HG03064 (cell line): ENCODE measurements around the gene FOXP2.
"Not testable (repeated sequence)": the region's sequence is repeated elsewhere in the genome, so short reads cannot be mapped to it uniquely, and the experiment has no call there.

Experiments
- ATAC-seq: cut with Tn5 transposase; IDR thresholded peaks from one replicate; pipeline ENCODE4 v1.9.1; 2021; ENCODE audit warnings: low read depth; ENCODE audit not compliant: unreplicated experiment

FOXP2 gene

DNA sequence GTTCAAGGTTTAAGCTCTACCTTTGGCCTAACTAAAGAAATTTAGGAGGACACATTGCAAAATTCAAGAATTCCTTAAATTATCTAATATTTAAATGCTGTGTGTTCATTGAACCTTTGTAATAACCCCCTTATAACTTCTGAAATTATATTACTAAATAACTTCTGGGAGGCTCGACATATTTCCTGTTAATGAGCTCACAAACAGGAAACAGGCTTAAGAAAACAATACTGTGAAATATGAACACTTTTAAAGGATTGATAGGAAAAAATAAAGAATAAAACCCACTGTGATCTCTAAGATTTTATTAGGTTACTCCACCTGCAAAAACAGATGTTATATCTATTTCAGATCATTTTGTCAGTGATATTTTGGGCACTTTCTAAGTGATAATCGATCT is 74.1 kb downstream of the FOXP2 start:
- ATAC-seq = no peak

DNA sequence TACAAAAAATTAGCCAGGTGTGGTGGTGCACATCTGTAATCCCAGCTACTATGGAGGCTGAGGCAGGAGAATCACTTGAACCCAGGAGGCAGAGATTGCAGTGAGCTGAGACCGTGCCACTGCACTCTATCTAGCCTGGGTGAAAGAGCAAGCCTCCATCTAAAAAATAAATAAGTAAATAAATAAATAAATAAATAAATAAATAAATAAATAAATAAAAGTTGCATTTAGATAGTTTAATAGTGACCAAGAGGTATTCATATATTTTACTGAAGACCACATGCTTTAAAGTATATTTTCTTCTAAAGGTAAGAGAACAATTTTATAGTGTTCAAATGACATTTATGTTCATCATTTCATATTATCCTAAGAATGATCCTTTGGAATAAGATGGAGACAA is 82.9 kb downstream of the FOXP2 start:
- ATAC-seq = not testable (repeated sequence)

DNA sequence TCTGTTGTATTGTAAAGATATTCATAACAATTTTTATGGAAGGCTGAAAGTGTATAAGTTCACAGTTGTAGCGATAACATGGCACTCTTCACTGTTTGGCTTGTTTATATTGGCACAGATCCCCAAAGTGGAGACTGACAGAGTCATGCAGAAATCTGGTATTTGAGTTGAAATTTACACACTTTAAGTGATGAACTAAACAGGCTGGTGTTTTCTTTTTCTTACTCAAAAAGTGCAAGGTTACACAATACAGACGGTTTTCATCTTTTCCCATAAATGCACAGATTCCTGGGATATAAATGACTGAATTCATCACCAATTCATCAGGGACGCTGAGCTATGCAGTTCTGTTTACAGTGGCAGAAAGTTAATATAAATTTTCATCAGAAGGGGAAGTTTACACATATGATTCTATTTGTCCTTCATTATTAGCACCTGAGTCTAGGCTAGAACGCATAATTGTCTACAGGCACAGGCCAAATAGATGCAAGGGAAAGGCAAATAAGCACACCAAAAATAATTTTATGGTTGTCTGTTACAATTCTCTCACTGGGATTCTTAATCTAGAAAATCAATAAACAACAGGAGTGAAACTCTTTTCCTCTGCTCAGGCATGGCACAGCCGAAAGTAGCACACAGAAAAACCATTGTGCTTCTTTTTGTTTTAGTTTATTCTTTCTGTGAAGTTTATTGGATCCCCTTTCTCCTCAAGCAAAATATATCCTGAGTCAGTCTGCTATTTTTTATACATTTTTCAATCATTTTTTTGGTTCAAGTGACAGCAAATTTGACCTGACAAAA is 88.0 kb downstream of the FOXP2 start:
- ATAC-seq = no peak

DNA sequence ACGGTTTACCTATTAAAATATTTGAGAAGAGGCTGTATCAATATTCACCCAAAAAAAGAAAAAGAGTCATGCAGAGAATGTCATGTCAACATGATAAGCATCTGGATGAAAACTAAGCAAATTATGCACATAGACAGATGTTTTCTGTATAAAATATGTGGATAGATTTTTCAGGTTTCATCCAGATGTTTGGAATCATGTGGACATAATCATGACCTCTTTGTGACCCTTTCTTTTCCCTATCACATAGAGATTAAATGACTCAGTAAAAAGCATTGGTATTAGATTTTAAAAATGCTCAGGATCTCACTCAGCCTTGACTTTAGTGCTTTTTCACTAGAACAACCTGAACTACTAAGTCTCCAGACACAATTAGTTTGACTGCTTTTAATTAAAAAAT is 90.0 kb downstream of the FOXP2 start:
- no peak for ATAC-seq

DNA sequence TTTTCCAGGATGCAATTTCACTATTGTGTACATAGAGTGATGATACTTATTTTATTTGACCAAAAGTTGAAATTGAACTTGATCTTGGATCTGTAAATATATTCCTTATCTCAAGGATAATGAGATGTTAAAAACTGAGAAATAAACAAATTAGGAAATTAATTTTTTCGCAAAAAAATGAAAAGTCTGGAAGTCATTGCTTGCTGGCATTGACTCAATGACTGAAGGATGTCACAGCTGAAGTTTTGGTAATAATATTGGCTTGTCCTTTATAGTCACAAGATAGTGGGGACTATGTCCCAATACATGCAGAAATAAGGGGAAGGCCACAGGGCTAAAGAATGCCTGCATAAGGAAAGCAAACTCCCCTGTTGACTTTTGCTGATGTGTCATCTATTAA is 92.8 kb downstream of the FOXP2 start:
- no peak for ATAC-seq

DNA sequence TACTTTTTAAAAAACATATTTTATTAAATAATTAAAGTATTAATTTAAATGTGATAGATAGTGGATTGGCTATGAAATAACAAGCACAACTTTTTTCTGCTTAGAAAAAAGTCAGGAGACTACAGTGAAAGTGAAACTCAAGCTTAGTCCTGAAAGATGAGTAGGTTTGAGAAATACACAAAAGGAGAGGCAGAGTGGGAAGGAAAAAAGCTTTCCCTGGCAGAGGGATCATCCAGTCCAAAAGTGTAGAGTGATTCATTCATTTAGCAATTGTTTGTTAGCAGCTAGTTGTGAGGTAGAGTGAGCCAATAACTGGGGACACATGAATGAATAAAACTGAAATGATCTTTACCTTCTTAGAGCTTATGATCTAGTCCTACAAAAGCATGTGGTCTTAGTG is 93.5 kb downstream of the FOXP2 start:
- no peak for ATAC-seq

DNA sequence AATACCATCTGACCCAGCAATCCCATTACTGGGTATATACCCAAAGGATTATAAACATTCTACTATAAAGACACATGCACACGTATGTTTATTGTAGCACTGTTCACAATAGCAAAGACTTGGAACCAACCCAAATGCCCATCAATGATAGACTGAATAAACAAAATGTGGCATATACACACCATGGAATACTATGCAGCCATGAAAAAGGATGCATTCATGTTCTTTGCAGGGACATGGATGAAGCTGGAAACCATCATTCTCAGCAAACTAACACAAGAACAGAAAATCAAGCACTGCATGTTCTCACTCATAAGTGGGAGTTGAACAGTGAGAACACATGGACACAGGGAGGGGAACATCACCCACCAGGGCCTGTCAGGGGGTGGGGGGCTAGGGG is 96.2 kb downstream of the FOXP2 start:
- not testable (repeated sequence) for ATAC-seq

DNA sequence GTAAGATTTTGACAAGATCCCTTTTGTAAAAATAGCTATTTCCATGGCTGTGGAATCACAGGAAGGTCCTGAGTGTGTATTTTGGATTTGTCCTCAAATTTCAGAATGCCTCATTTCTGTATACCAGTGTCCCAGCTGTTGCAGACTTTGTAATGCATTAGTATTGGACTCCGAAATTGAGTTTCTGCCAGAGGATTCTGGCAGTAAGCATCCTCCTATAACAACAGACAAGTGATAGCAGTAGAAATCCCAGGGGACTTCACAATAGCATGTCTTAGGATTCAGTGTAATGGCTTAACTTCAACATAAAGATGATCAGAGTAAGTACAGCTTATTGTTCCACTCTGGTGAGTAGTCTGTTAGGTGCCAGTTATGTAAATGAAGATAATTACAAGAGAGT is 104.6 kb downstream of the FOXP2 start:
- no peak for ATAC-seq

DNA sequence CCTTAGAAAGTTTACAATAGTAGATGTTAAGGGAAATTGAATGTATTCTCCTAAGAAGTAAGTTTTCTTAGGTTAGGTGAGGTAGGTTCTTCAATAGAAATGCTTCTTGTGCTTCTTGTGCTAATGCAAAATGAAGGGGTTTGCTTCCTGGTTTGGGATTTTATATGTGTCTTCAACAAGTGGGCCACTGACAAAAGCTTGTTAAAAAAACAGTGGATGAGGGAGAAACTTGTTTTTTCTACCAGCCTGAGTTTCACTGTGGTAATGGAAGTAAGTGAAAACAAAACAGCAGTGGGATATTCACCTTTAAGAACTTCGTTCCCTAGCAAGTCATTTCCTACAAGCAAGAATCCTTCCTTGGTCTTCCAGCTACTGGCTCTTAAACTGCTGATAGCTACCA is 107.5 kb downstream of the FOXP2 start:
- no peak for ATAC-seq

DNA sequence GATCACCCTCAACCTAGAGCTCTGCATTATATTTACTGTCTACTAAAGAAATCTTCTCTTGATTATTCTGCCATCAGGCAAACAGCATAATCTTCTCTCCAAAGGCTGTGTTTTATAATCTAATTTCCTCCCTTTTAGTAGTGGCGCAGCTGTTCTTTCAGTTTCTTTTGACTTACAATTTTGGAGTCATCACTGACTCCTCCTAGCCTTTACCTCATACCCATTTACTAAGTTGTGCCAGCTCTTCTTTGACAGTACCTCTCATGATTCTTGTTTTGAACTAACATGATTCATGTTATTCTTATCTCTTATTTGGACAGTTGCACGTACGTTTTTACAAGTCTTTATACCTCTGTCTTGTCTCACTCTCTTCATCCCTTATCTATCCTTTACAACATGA is 113.0 kb downstream of the FOXP2 start:
- ATAC-seq = no peak

DNA sequence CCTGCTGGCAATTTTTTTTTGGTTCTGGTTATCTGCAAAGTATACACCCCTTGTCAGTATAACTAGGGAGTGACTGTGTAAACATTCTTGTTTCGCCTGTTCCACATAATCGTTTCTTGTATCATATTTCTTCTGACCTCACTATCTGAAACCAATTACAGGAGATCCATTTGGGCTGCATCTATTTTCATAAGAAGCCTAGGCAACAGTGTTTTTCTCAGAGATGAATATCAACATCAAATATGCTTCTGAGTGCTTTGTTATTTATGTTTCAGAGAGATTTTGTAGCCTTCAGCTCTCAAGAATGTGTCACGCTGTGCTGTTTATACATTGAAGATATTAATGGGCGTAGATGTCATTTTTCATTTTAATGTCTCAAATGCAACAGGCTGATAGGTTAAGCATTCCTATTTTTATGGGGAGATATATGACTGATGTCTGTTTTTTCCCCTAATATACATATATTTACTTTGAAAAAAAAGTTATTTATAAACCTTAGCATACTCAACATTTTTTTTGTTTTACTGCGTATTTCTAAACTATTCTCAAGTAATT is 115.5 kb downstream of the FOXP2 start:
- ATAC-seq = no peak

DNA sequence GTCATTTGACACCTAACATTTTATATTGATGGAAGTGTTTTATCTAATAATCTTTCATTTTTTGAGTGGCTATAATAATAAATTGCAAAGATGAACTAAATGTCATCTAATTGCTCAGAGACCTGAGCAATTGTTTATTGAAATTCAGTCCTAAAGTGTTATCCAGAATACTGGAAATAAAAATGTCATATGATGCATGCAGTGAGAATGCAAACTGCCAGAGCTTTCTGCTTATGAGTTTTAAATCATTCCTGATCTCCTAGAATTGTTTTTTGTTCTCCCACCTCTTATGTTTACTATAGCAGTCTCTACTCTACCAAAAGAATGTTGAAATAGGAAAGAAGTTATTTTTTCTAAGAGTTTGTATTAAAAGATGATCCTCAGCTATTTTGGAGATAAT is 116.7 kb downstream of the FOXP2 start:
- ATAC-seq = no peak

DNA sequence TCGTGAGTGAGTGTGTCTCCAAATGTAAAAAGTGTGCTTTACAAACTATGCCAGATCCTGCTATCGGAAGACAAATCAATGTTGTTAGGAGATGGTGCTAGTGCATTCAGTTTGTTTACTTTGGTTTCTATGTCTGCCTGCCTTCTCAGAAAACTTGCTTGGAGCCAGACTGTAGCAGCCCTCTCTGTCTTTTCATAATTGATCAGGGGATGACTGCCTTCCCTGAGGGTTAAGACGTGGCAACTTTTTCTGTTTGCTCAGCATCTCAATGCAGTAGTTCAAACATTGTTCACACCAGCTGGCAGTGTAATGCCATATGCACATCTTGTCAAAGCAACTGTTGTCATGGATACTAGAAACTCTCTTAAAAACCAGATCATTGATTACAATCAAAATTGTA is 118.5 kb downstream of the FOXP2 start:
- no peak for ATAC-seq

DNA sequence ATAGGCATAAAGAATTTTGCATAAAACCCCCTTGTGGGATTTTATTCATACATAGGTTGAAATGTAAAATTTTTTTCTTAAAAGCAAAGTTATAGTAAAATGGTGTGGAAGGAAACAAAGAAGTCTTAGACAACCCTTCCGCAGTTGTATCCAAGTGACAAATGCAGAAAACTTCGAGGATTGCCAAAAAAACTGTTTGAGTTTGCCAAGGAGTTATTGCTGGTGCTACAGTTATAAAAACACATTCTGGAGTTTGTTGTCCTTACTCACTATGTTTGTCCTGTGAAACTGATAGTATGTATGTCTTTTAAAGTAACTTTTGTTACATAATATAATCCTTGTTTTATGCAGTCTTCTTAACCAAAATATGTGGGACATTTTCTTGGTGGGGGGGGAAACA is 120.3 kb downstream of the FOXP2 start:
- ATAC-seq = no peak

DNA sequence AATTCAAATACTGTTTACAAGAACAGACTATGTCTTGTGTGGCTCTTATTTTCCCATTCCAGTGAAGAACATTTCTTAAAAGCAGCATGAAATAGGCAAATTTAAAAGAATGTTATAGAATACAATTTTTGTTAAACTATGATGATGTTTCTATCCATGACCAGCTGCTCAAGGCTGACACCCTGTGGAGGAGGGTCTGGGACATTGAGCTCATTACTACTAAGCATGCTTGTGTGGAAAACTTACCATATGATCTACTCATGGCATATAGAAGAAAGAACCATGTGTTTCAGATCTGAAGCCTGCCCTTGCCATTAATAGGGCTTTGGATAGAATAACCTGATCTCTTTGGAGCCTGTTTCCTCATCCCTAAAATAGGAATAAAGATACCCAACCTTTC is 125.0 kb downstream of the FOXP2 start:
- ATAC-seq = no peak

DNA sequence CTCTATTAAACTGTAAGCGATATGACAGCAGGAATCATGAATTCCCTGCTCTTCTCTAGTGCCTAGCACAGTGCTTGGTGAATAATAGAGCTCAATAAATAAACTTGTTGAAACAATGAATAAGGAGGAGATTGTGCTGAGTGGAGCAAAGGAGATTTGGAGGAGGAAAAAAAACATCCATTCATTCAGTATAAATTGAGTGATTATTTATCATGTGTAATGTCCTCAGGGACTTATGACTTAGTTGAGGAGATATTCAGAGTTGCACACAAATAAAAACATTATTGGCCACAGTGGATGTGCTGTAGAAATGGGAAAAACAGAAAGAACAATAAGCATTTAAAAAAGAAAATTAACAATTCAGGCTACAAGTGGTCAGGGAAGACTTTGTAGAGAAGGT is 125.7 kb downstream of the FOXP2 start:
- no peak for ATAC-seq

DNA sequence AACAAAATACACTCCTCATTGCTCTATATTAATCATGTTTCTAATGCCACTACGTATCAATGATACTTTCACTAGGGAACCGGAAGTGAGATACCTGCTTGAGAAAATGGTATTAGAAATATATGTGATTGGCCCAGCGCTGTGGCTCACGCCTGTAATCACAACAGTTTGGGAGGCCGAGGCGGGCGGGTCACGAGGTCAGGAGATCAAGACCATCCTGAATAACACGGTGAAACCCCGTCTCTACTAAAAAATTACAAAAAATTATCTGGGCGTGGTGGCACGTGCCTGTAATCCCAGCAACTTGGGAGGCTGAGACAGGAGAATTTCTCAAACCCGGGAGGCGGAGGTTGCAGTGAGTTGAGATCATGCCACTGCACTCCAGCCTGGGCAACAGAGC is 132.7 kb downstream of the FOXP2 start:
- ATAC-seq = not testable (repeated sequence)

DNA sequence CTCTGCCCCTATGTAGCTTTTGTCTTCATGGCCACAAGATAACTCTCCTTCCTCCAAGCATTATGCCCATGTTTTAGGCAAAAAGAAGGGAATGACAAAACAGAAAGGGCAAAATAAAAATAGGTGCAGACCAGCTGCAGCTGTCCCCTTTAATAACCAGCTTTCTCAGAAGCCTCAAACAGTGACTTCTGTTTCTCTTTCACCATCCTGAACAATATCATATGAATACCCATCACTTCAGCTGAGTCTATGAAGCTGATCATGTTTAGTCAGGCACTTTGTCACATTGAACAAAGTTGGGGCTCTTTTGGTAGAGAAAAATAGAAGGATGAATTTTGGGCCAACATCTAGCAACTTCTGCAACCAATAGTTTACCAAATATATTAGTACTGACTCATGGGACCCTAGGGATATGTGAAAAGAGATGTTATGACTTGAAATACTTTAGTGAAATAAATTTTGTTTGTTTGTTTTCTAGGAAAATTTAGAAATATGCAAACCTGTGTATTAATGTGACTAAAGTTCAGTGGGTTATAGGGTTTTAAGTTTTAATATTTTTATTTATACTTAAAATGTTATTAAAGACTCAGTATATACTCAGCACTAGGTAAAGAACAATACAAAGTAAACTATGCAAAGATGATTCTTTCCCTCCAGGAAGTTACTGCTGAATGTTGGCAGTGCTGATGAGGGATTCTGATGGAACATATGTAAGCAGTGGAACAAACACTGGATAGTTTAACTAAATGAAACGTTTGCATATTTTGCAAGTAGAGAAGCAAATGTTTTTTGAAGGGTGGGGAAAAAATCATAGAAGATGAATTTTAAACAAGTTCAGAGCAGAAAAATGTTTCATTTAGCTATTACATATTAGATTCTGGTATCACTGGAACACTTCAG is 133.7 kb downstream of the FOXP2 start:
- ATAC-seq = no peak

DNA sequence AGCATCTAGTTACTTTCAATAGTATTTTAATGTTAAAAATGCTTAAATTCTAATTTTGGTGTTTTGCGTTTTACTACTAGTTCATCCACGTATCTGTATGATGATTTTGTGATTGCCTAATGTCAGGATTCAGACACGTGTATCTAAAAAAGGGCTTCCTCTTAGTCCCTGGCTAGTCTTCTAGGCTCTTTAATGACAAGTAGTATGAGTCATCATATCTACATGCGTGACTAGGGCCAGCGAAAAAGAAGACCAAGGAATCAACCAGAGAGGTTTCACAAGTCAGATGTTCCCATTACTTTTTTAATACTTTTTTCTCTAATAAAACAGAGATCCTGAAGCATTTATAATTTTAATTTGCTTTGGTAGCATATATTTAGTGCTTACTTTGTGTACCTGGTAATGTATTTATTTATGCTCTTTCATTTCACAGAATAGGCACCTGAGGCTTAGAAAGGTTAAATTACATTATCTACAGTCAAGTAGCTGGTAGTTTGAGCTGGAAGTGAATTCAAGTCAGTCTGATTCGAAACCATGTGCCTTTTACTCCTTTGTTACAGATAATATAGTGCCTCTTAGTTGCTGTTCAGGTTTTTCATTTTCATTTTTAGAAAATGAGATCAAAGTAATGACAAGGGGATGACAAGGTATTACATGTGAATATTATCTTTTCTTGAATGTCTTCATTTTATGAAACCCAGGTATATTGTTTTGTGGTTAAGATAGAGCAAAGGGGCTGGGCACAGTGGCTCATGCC is 140.3 kb downstream of the FOXP2 start:
- no peak for ATAC-seq

DNA sequence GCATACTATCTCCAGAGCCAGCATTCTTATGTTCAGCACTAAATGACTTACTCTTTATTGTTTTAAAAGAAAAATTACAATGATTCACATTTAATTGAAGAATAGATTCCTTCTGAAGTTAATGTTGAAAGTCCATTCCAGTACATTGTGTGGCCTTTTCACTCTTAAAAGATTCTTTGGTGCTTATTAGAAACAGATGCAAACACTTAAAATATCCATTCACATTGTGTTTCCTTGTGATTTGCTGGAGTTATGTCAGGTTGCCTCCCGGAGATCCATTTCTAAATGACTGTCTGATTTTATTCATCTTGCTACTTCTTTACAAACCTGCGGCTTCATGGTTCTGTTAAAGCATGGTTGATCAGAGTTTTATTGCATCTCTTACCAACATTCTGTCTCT is 152.8 kb downstream of the FOXP2 start:
- ATAC-seq = no peak

DNA sequence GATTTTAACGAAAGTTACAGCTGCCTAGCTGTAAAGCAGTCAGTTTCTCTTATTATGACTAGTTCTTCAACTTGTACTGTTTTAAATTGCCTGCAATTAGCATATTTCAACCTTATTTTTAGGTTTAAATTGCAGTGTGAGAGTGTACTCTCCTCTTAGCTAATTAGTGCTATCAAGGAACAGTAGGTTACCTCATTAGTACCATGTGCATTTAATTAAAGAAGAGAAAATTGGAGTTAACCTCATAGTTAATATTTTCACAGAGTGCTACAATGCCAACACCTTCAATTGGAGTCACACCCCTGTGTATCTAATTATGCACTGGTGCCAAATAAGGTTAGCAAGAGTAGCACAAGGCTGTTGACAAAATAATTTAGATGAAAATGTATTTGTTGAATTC is 154.6 kb downstream of the FOXP2 start:
- no peak for ATAC-seq
